HG03064 (cell line): ENCODE data around the gene HES4.
"Not testable (repeated sequence)": the region's sequence is repeated elsewhere in the genome, so short reads cannot be mapped to it uniquely, and the experiment has no call there.

Source experiments
- ATAC-seq: cut with Tn5 transposase; IDR thresholded peaks from one replicate; pipeline ENCODE4 v1.9.1; 2021; ENCODE audit warnings: low read depth; ENCODE audit not compliant: unreplicated experiment

HES4 gene

DNA sequence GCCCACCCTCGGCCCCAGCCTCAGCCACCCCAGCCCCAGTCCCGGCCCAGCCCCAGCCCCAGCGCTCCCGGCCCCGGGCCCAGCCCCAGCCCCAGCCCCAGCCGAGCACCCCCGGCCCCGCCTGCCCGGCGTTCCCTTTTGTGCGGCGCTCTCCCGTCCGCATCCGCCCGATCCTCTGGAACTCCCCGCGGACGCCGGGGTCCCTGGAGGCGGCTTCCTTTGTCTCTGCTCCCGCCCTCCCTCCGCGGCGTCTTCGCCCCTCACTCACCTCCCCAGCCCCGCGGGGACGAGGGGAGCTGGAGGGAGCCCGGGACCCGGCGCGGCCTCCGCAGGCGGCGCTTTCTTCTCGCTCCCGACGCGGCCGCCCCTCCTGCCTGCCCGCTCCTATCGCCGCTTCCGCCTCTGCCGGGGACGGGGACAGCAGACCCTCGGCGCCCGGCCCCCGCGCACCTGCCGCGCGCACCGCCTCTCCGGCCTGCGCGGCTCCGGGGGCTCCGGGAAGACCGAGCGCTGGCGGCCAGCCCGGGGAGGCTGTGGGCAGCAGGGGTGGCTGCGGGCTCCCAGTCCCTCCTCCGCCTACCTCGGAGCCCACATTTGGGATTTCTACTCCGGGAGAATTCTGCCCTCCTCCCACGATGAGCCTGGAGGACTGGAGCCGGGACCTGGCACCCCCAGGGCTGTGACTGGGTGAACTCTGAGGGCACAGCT is 34.0 kb upstream of the HES4 start:
- ATAC-seq = no peak

- peak; percentile 57 for ATAC-seq
Measured at GRCh38 chr1:1033009-1033587, 33.2 kb upstream of the HES4 start.

- ATAC-seq = no peak
Measured at GRCh38 chr1:1032424-1032823, 32.5 kb upstream of the HES4 start.

DNA sequence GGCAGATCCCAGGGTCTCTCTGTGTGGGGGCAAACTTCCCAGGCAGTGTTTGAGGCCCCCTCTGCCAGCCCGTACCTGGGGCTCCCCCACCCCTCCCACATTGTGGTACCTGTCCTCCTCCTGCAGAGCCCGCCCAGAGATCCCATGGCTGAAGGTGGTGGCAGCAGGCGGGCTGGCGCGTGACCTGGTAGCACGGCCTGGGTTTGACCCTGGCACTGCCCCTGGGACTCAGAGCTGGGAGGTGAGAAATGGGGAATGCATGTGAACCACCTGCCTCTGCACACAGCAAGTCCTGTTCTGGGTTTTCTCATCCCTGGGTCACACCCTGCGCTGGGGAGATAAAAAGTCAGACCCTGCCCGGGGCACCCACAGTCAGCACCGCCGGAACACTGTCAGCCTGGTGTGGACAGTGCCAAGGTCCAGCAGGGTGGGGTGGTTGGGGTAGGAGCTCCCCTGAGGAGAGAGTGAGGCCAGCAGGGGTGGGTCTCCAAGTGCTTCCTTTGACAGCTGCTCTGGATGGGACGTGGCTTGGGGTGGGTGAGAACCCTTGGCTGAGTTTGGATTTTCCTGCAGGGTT is 31.9 kb upstream of the HES4 start:
- ATAC-seq = no peak

- not testable (repeated sequence) for ATAC-seq
Measured at GRCh38 chr1:1030867-1031658, 31.2 kb upstream of the HES4 start.

DNA sequence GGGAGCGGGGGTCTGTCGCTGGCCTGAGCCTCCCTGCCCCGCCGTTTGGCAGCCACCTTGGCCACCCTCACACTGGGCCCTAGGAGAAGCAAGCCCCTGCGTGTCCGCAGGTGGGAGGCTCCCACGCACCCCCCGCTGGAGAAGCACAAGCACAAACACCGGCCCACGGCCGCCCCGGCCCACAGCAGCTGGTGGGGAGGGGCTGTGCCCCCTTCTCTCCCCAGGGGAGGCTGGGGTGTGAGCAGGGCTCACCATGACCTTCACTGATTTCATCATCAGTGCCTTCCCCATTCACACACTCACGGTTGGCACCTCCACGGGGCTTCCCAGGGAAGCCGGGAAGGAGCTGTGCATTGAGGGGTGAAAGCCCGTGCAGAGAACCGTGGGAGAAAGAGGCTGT is 27.9 kb upstream of the HES4 start:
- no peak for ATAC-seq

DNA sequence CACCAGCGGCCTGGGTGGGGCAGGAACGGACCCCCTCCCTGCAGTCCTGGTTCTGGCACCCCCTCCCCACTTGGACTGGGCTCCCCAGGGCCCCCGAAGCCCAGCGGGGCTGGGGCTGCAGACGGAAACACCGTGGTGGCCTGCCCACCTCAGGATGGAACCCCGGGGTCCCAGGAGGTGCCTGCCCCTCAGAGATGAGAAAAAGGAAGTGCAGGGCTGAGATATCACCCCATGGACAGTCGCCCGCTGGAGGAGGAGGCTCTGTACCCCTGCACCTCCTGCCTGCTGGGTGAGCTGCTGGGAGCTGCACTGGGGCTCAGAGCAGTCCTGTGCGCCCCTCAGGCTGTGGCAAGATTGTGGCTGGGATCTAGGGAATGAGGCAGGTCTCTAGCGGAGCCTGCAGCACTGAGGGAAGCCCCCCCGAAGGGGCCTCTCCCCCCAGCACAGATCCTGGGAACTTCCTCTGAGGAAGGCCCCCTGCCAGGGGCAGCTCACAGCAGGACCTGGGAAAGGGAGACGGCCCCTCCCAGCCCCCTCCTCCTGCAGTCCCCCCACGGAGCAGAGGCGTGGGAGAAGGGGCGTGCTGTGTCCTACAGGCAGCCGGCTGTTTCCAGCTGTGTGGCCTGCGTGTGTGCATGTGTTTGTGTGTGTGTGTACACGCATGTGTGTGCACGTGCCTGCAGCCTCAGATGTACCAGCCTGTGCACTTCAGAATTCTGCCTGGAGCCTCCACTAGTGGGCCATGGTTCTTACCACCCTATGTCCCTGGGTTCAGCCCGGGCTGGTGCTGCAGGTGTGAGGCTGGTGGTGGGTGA is 26.9 kb upstream of the HES4 start:
- ATAC-seq = no peak

DNA sequence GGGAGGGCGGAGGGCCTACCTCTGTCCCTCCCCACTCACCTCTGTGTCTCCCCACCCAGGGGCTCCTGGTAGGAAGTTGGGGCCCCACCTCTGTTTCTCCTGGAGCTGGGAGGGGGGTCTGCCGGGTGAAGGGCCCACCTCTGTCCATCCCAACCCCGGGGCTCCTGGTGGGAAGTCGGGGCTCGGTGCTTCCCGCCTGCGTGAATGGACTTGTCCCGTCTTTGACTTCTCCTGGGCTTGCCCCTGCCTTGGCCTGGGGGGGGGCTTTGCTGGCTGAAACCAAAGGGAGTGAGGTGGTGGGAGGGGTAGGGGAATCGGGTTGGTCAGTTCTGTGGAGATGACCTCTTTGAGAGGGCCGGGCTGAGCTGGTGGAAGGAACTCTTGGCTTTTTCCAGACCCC is 25.8 kb upstream of the HES4 start:
- no peak for ATAC-seq

- no peak for ATAC-seq
Measured at GRCh38 chr1:1024771-1025699, 25.1 kb upstream of the HES4 start.

GRCh38 chr1:1024149-1024770 is 24.4 kb upstream of the HES4 start:
- no peak for ATAC-seq

DNA sequence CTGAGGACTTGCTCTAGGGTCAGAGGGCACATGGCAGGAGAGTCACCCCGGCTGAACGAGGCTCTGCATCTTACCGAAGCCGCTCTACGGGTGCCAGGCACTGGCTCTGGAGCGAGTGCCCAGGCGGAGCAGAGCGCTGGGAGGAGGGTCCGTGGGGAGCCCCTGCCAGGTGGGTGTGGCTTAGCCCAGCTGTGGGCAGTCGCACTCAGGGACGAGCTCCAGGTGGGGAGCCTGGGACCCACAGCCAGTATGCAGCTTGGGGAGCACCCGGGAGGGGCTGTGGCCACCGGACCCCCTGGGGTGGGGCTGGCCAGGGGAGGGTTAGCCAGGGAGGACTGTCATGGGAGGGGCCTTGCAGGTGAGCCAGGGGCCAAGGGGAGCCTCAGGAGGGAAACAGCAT is 23.8 kb upstream of the HES4 start:
- ATAC-seq = no peak

GRCh38 chr1:1022302-1023009 is 22.6 kb upstream of the HES4 start:
- ATAC-seq = no peak

- no peak for ATAC-seq
Measured at GRCh38 chr1:1021920-1022259, 22.0 kb upstream of the HES4 start.

GRCh38 chr1:1021010-1021919 is 21.4 kb upstream of the HES4 start:
- ATAC-seq = no peak

DNA sequence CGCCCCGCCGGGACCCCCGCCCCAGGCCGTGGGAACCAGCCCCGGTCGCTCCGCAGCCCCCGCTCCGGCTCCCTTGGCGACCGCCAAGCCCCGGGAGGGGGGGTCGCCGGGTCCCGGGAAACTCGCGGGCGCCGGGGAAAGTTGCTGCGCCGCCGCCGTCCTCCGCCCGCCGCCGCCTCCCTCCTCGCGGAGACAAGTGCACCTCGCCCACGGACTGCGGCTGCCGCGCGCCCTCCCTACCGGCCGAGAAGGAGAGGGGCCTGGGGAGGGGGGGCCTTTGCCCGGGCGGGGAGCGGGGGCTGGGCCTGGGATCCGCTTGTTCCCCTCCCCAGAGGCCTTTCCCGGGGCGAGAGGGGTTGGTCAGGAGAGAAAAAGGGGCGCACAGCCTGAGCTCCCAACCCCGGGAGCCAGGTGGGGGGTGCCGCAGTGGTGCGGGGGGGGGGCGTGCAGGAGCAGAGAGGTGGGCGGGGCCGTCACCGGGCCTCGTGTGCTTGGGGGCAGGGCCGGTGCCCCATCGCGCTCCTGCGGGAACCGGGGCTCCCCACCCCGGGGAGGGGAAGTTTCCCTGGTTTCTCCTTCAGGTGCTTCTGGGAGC is 20.6 kb upstream of the HES4 start:
- ATAC-seq = peak; percentile 10

DNA sequence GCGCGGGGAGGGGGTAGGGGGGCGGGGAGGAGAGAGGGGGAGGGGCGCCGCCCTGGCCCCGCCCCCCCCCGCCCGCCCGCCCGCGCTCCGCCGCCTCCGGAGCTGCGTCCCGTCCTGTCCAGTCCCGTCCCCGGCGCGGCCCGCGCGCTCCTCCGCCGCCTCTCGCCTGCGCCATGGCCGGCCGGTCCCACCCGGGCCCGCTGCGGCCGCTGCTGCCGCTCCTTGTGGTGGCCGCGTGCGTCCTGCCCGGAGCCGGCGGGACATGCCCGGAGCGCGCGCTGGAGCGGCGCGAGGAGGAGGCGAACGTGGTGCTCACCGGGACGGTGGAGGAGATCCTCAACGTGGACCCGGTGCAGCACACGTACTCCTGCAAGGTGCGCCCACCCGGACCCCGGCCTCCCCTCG is 20.1 kb upstream of the HES4 start, which contains the start of gene AGRN:
TSS of gene AGRN (plus strand) at position 121 of the 405 bp plus-strand sequence. CDS start at position 174, 53 bp downstream.
- ATAC-seq = peak; percentile 32
